H9 (cell line): Measurements from ENCODE around the gene CRYGA. TPM values are rescaled to one million over a fixed set of nuclear protein-coding genes. Genes with fewer than 3 reads are reported as not detected.

ENCODE experiments used
- DNase-seq: peaks from one replicate; pipeline ENCODE4 v3.0.0-alpha.2; 2017
- H2AFZ ChIP-seq: one replicate; pipeline ENCODE4 v1.6.1; 2013; ENCODE audit warnings: mild to moderate bottlenecking, low read length, control low read depth, moderate library complexity
- H2AK5ac ChIP-seq: 2 replicates; pipeline ENCODE4 v1.6.1; 2013; ENCODE audit warnings: low read length, control low read depth, mixed read lengths; ENCODE audit not compliant: insufficient read length
- H2BK120ac ChIP-seq: one replicate; pipeline ENCODE4 v1.6.1; 2013; ENCODE audit warnings: low read depth, mild to moderate bottlenecking, low read length, control low read depth, inconsistent platforms; ENCODE audit not compliant: poor library complexity, severe bottlenecking
- H2BK12ac ChIP-seq: 2 replicates; pipeline ENCODE4 v1.6.1; 2013; ENCODE audit warnings: low read length, control low read depth, mixed read lengths, low read depth; ENCODE audit not compliant: insufficient read length
- H2BK15ac ChIP-seq: 2 replicates; pipeline ENCODE4 v1.6.1; 2013; ENCODE audit warnings: low read depth, low read length, control low read depth
- H2BK20ac ChIP-seq: one replicate; pipeline ENCODE4 v1.6.1; 2013; ENCODE audit warnings: low read depth, mild to moderate bottlenecking, low read length, control low read depth, inconsistent platforms; ENCODE audit not compliant: poor library complexity, severe bottlenecking
- H2BK5ac ChIP-seq: 2 replicates; pipeline ENCODE4 v1.6.1; 2013; ENCODE audit warnings: low read length, control low read depth, mixed read lengths; ENCODE audit not compliant: insufficient read length
- H3K14ac ChIP-seq: 2 replicates; pipeline ENCODE4 v1.6.1; 2013; ENCODE audit warnings: low read length, control low read depth; ENCODE audit not compliant: insufficient read depth
- H3K18ac ChIP-seq: 2 replicates; pipeline ENCODE4 v1.6.1; 2013; ENCODE audit warnings: low read depth, mild to moderate bottlenecking, mixed read lengths, low read length, control low read depth; ENCODE audit not compliant: insufficient read length
- H3K23ac ChIP-seq: 2 replicates; pipeline ENCODE4 v1.6.1; 2013; ENCODE audit warnings: low read length, control low read depth, mixed read lengths, low read depth; ENCODE audit not compliant: insufficient read length
- H3K23me2 ChIP-seq: 2 replicates; pipeline ENCODE4 v1.6.1; 2013; ENCODE audit warnings: low read depth, mild to moderate bottlenecking, mixed read lengths, low read length, control low read depth; ENCODE audit not compliant: insufficient read length, poor library complexity, severe bottlenecking
- H3K27ac ChIP-seq: 2 replicates; pipeline ENCODE4 v1.5.1; 2013; ENCODE audit warnings: low read length, control low read depth, mixed read lengths, low read depth; ENCODE audit not compliant: insufficient read length
- H3K27me3 ChIP-seq: 2 replicates; pipeline ENCODE4 v1.6.1; 2013; ENCODE audit warnings: low read length, control low read depth, inconsistent platforms; ENCODE audit not compliant: insufficient read depth
- H3K4ac ChIP-seq: 2 replicates; pipeline ENCODE4 v1.6.1; 2013; ENCODE audit warnings: low read depth, mild to moderate bottlenecking, control low read depth, inconsistent platforms, low read length, moderate library complexity
- H3K4me1 ChIP-seq: 2 replicates; pipeline ENCODE4 v1.6.1; 2013; ENCODE audit warnings: low read length, control low read depth, inconsistent platforms; ENCODE audit not compliant: insufficient read depth
- H3K4me2 ChIP-seq: 2 replicates; pipeline ENCODE4 v1.6.1; 2013; ENCODE audit warnings: low read length, control low read depth, mixed read lengths; ENCODE audit not compliant: insufficient read length, insufficient read depth
- H3K56ac ChIP-seq: 2 replicates; pipeline ENCODE4 v1.6.1; 2013; ENCODE audit warnings: low read depth, mild to moderate bottlenecking, mixed read lengths, low read length, control low read depth; ENCODE audit not compliant: insufficient read length
- H3K79me1 ChIP-seq: 2 replicates; pipeline ENCODE4 v1.6.1; 2013; ENCODE audit warnings: low read depth, mild to moderate bottlenecking, moderate library complexity, low read length, control low read depth, inconsistent platforms; ENCODE audit not compliant: insufficient read depth, poor library complexity, severe bottlenecking
- H3K79me2 ChIP-seq: 2 replicates; pipeline ENCODE4 v1.6.1; 2013; ENCODE audit warnings: low read length, control low read depth, inconsistent platforms; ENCODE audit not compliant: insufficient read depth
- H3K9ac ChIP-seq: 2 replicates; pipeline ENCODE4 v1.6.1; 2013; ENCODE audit warnings: low read length, control low read depth, mixed read lengths; ENCODE audit not compliant: insufficient read length; ENCODE audit errors: extremely low read depth
- H3K9me3 ChIP-seq: one replicate; pipeline ENCODE4 v1.6.1; 2013; ENCODE audit warnings: low read depth, low read length, inconsistent platforms; ENCODE audit not compliant: control insufficient read depth
- H3T11ph ChIP-seq: one replicate; pipeline ENCODE4 v1.6.1; 2013; ENCODE audit warnings: mild to moderate bottlenecking, low read length, control low read depth, inconsistent platforms
- H4K20me1 ChIP-seq: one replicate; pipeline ENCODE4 v1.6.1; 2013; ENCODE audit not compliant: control insufficient read depth, insufficient read length, insufficient read depth
- H4K5ac ChIP-seq: 2 replicates; pipeline ENCODE4 v1.6.1; 2013; ENCODE audit warnings: low read depth, mild to moderate bottlenecking, mixed read lengths, low read length, control low read depth; ENCODE audit not compliant: insufficient read length
- H4K8ac ChIP-seq: replicated peaks from 2 replicates; pipeline ENCODE4 v1.6.1; 2013; ENCODE audit warnings: low read length, control low read depth, mixed read lengths, low read depth; ENCODE audit not compliant: insufficient read length
- H4K91ac ChIP-seq: 2 replicates; pipeline ENCODE4 v1.6.1; 2013; ENCODE audit warnings: low read depth, mild to moderate bottlenecking, moderate library complexity, mixed read lengths, low read length, control low read depth; ENCODE audit not compliant: insufficient read length
- H3K27ac Mint-ChIP-seq, 3 experiments: 2 replicates in 2 of 3; 3 replicates in 1 of 3; pipeline ENCODE4 v1.8.0; 2020 to 2021; ENCODE audit warnings: mixed read lengths in 3 of 3, mild to moderate bottlenecking in 1 of 3, moderate library complexity in 1 of 3
- H3K27me3 Mint-ChIP-seq: 2 replicates; pipeline ENCODE4 v1.8.0; 2021; ENCODE audit warnings: low read depth, mild to moderate bottlenecking, moderate library complexity, mixed read lengths
- H3K36me3 Mint-ChIP-seq, 3 experiments: 2 replicates in 2 of 3; 3 replicates in 1 of 3; pipeline ENCODE4 v1.8.0; 2020 to 2021; ENCODE audit warnings: low read depth in 3 of 3, mixed read lengths in 3 of 3; ENCODE audit not compliant: insufficient read depth in 1 of 3
- H3K4me1 Mint-ChIP-seq, 2 experiments: 2 replicates each; pipeline ENCODE4 v1.8.0; 2020; ENCODE audit warnings: mixed read lengths in 2 of 2
- H3K4me3 Mint-ChIP-seq, 2 experiments: 2 replicates in 1 of 2; 3 replicates in 1 of 2; pipeline ENCODE4 v1.8.0; 2020 to 2021; ENCODE audit warnings: mild to moderate bottlenecking in 2 of 2, mixed read lengths in 2 of 2, moderate library complexity in 1 of 2
- H3K9me3 Mint-ChIP-seq, 2 experiments: 2 replicates in 1 of 2; 3 replicates in 1 of 2; pipeline ENCODE4 v1.8.0; 2020; ENCODE audit warnings: mild to moderate bottlenecking in 2 of 2, mixed read lengths in 2 of 2, moderate library complexity in 1 of 2
- CTCF ChIP-seq: fragments of 200-600 bp; sonication (generic); conservative IDR thresholded peaks from 3 replicates; pipeline ENCODE4 v1.8.0; 2021; ENCODE audit warnings: antibody characterized with exemption, mild to moderate bottlenecking
- WGBS: extraction: QIAGEN DNeasy Blood & Tissue Kit; methylation state at CpG from one replicate; pipeline ENCODE4 v1.1.7; 2013; ENCODE audit warnings: missing lambda C conversion rate, low lambda C conversion rate, mixed read lengths; ENCODE audit not compliant: insufficient read length; ENCODE audit errors: extremely low coverage; 5-methylcytosine and 5-hydroxymethylcytosine counted together
- total RNA-seq: library from RNA; stranded (reverse); gene quantifications from 2 replicates; pipeline ENCODE4 v1.2.1, GENCODE V29; 2021

Gene CRYGA
- total RNA-seq, 1 experiment from 2014 or later: not detected

- H3K27ac Mint-ChIP-seq: no peak overlapping the region
- no CpG with 5 or more reads among the region's 8 CpGs for WGBS
These were observed 29.3 kb upstream of the CRYGA start for GRCh38 chr2:208192611-208193236.

More at GRCh38 chr2:208192611-208193236, 29.3 kb upstream of the CRYGA start:
- H3K9me3 ChIP-seq: no peaks in the 10 kb centered on the region
- no peak overlapping the region for H2AFZ ChIP-seq
- no peak overlapping the region for H3K18ac ChIP-seq
- no peaks in the 10 kb centered on the region for H3K36me3 Mint-ChIP-seq
- H3K4me1 ChIP-seq: peaks cover 5% of the 10 kb centered on the region
- H2AK5ac ChIP-seq: no peak overlapping the region
- no peak overlapping the region for H3K23ac ChIP-seq
- H3K23me2 ChIP-seq: no peaks in the 10 kb centered on the region
- H3K79me2 ChIP-seq: no peaks in the 10 kb centered on the region
- no peaks in the 10 kb centered on the region for H4K20me1 ChIP-seq
- peaks cover 24 to 33% of the 10 kb centered on the region in 2 experiments for H3K4me1 Mint-ChIP-seq
- no peak overlapping the region for H3K27ac ChIP-seq
- H3K27me3 Mint-ChIP-seq: no peaks in the 10 kb centered on the region
- H3K27me3 ChIP-seq: no peaks in the 10 kb centered on the region
- H3K9me3 Mint-ChIP-seq: no peaks in the 10 kb centered on the region; a peak in 1 of 5 replicates
- H2BK20ac ChIP-seq: no peak overlapping the region
- H4K8ac ChIP-seq: no peak overlapping the region
- DNase-seq: no peak
- no peaks in the 10 kb centered on the region for H3K79me1 ChIP-seq
- H3K4me2 ChIP-seq: no peak overlapping the region
- no peak overlapping the region for H3K9ac ChIP-seq
- no peak overlapping the region for H4K5ac ChIP-seq
- TF ChIP-seq CTCF: no peak
- no peak overlapping the region for H3T11ph ChIP-seq
- H4K91ac ChIP-seq: no peak overlapping the region
- H3K4ac ChIP-seq: no peak overlapping the region
- no peak overlapping the region for H2BK15ac ChIP-seq
- no peak overlapping the region for H3K4me3 Mint-ChIP-seq
- H2BK5ac ChIP-seq: no peak overlapping the region
- H3K56ac ChIP-seq: no peak overlapping the region
- H2BK120ac ChIP-seq: no peak overlapping the region
- H2BK12ac ChIP-seq: no peak overlapping the region
- no peak overlapping the region for H3K14ac ChIP-seq
